ENCODE results near the gene APOO. TPM values are rescaled to one million over a fixed set of nuclear protein-coding genes. Genes with fewer than 3 reads are reported as not detected.

The APOO gene
- total and polyA plus RNA-seq, 2 of the 4 experiments (the other 2 are of a cell fraction) = 9.0 to 14.2 TPM

DNA sequence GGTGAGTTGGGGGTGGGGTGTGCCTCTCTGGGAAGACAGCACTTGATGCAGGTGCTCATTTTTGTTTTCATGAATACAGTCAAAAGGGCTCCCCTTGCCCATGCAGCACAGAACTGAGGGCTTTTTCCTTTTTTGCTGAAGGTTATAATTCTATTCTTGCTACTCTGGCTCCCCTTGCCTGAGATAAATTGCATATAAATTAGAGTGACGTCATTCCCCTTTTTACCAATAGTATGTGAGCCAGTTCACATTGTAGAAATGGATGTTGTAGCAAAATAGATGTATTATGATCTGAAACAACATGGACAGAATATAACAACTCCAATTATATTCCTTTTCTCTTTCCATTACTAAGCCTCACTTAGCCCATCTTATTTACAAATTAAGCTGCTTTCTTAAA, 28.4 kb upstream of the APOO start:
- H2AFZ ChIP-seq (replicated peaks; ENCODE audit: low read length, poor library complexity) = no peak overlapping the region
- DNase-seq = no peak
- no peak overlapping the region for H4K5ac ChIP-seq (ENCODE audit: low read depth, low read length)
- H3K27ac ChIP-seq (ENCODE audit: insufficient read depth, low read length) = no peak overlapping the region
- no peak overlapping the region for H2BK20ac ChIP-seq (ENCODE audit: low read depth, low read length)
- H4K91ac ChIP-seq (ENCODE audit: insufficient read depth, low read depth, low read length) = no peak overlapping the region
- H3K14ac ChIP-seq (replicated peaks; ENCODE audit: low read depth, low read length) = no peak overlapping the region
- BruUV-seq (replicated peaks) = no TSS peak
- H3K23ac ChIP-seq (ENCODE audit: low read depth, low read length) = no peak overlapping the region
- TF ChIP-seq, protein P1, sequence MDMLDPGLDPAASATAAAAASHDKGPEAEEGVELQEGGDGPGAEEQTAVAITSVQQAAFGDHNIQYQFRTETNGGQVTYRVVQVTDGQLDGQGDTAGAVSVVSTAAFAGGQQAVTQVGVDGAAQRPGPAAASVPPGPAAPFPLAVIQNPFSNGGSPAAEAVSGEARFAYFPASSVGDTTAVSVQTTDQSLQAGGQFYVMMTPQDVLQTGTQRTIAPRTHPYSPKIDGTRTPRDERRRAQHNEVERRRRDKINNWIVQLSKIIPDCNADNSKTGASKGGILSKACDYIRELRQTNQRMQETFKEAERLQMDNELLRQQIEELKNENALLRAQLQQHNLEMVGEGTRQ (IDR thresholded peaks at IDR 0.05; ENCODE audit: low read depth, low read length) = no peak
- TF ChIP-seq NFE2L2 (IDR thresholded peaks at IDR 0.05; ENCODE audit: low read depth, low read length) (no peak), MXI1 (IDR thresholded peaks at IDR 0.05; ENCODE audit: borderline replicate concordance, low read depth, low read length) (no peak), BHLHE40 (IDR thresholded peaks at IDR 0.05; ENCODE audit: low read depth, low read length) (no peak), POLR2A (IDR thresholded peaks at IDR 0.05; ENCODE audit: low read depth, low read length) (no peak), RFX5 (IDR thresholded peaks at IDR 0.05; ENCODE audit: low read depth, low read length) (no peak), MAZ (IDR thresholded peaks at IDR 0.05; ENCODE audit: borderline replicate concordance, low read depth, low read length) (no peak), MAFK (IDR thresholded peaks at IDR 0.05; ENCODE audit: low read depth, low read length) (no peak), FOS (IDR thresholded peaks at IDR 0.05; ENCODE audit: low read depth, low read length) (no peak), CEBPB (IDR thresholded peaks at IDR 0.05; ENCODE audit: low read depth, low read length) (no peak), RCOR1 (IDR thresholded peaks at IDR 0.05; ENCODE audit: insufficient replicate concordance, low read length) (no peak), CHD1 (IDR thresholded peaks at IDR 0.05; ENCODE audit: low read depth, low read length) (no peak), RAD21 (IDR thresholded peaks at IDR 0.05; ENCODE audit: low read length) (no peak), SMC3 (IDR thresholded peaks at IDR 0.05; ENCODE audit: low read depth, low read length) (no peak)
- TF ChIP-seq, protein P2, sequence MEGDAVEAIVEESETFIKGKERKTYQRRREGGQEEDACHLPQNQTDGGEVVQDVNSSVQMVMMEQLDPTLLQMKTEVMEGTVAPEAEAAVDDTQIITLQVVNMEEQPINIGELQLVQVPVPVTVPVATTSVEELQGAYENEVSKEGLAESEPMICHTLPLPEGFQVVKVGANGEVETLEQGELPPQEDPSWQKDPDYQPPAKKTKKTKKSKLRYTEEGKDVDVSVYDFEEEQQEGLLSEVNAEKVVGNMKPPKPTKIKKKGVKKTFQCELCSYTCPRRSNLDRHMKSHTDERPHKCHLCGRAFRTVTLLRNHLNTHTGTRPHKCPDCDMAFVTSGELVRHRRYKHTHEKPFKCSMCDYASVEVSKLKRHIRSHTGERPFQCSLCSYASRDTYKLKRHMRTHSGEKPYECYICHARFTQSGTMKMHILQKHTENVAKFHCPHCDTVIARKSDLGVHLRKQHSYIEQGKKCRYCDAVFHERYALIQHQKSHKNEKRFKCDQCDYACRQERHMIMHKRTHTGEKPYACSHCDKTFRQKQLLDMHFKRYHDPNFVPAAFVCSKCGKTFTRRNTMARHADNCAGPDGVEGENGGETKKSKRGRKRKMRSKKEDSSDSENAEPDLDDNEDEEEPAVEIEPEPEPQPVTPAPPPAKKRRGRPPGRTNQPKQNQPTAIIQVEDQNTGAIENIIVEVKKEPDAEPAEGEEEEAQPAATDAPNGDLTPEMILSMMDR (conservative IDR thresholded peaks at IDR 0.05; ENCODE audit: low read depth, low read length) = no peak
- TF ChIP-seq, protein P3, sequence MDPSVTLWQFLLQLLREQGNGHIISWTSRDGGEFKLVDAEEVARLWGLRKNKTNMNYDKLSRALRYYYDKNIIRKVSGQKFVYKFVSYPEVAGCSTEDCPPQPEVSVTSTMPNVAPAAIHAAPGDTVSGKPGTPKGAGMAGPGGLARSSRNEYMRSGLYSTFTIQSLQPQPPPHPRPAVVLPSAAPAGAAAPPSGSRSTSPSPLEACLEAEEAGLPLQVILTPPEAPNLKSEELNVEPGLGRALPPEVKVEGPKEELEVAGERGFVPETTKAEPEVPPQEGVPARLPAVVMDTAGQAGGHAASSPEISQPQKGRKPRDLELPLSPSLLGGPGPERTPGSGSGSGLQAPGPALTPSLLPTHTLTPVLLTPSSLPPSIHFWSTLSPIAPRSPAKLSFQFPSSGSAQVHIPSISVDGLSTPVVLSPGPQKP (IDR thresholded peaks at IDR 0.05; ENCODE audit: borderline replicate concordance, low read depth, low read length) = no peak
- ATAC-seq (ENCODE audit: low read depth) = no peak
- H3K4me2 ChIP-seq (ENCODE audit: low read depth, low read length) = no peak overlapping the region
- H2AK9ac ChIP-seq (replicated peaks; ENCODE audit: low read depth, low read length, poor library complexity) = no peak overlapping the region
- no peaks in the 10 kb centered on the region for H3K9me3 ChIP-seq (ENCODE audit: control insufficient read depth, insufficient read depth, low read length)
- no peak overlapping the region for H2AK5ac ChIP-seq (ENCODE audit: low read depth, low read length)
- no peaks in the 10 kb centered on the region for H3K4me1 ChIP-seq (ENCODE audit: control insufficient read depth, insufficient read depth, low read length)
- no peak overlapping the region for H2BK15ac ChIP-seq (ENCODE audit: low read depth, low read length)
- H4K20me1 ChIP-seq (ENCODE audit: insufficient read depth, low read length) = no peaks in the 10 kb centered on the region
- ChIA-PET CTCF (interaction anchor here (1.0 kb wide), 1 partner anchor 28 kb away, joined by 3 read pairs; no protein-coding TSS in a partner anchor), POLR2A (ENCODE audit: unreplicated experiment) (no interaction called here)
- no peak overlapping the region for H3K4me3 ChIP-seq (ENCODE audit: insufficient read depth, low read depth, low read length)
- WGBS, 2 experiments (ENCODE audit: extremely low coverage in 2 of 2, insufficient read length in 1 of 2) = no CpG with 5 or more reads among the region's 1 CpG
- no peak overlapping the region for H4K8ac ChIP-seq (ENCODE audit: low read depth in 2 of 2, low read length in 2 of 2)
- H3K27me3 ChIP-seq (ENCODE audit: control insufficient read depth, insufficient read depth, low read length) = no peaks in the 10 kb centered on the region; the same call in 1 of the 2 replicates
- no peaks in the 10 kb centered on the region for H3K79me1 ChIP-seq (ENCODE audit: low read depth in 1 of 2, low read length in 2 of 2)
- dilution Hi-C loops (cut with HindIII; ENCODE audit: low sequenced_read_pairs, unreplicated experiment) (no loop called here), intact Hi-C loops (cut with micrococcal nuclease) (no loop called here), in situ Hi-C loops (cut with MboI; ENCODE audit: low sequenced_read_pairs) (no loop called here)
- H2BK120ac ChIP-seq (ENCODE audit: low read depth, low read length) = no peak overlapping the region
- H3K56ac ChIP-seq (ENCODE audit: extremely low read depth, insufficient read depth, low read length) = no peak overlapping the region
- no peak overlapping the region for H3K4ac ChIP-seq (ENCODE audit: low read depth, low read length)
- no peak overlapping the region for H3K18ac ChIP-seq (ENCODE audit: low read depth, low read length)
- H2BK5ac ChIP-seq (ENCODE audit: low read depth, low read length, poor library complexity, severe bottlenecking) = no peak overlapping the region
- H3K9me1 ChIP-seq (ENCODE audit: insufficient read depth, low read length) = no peaks in the 10 kb centered on the region
- H3K36me3 ChIP-seq (ENCODE audit: control insufficient read depth, insufficient read depth, low read length) = no peaks in the 10 kb centered on the region
- no peak overlapping the region for H3K9ac ChIP-seq (ENCODE audit: low read depth, low read length)
